GM12878 (cell line): ENCODE data around the gene ANO5. TPM values are rescaled to one million over a fixed set of nuclear protein-coding genes. Genes with fewer than 3 reads are reported as not detected.

Experiments used
- ATAC-seq: fragments of 200-7000 bp; cut with Tn5 transposase; 3 replicates; pipeline ENCODE4 v1.9.1; 2020; ENCODE audit warnings: mild to moderate bottlenecking, moderate library complexity
- BruUV-seq: library from RNA; stranded (reverse); fragments of 400-500 nt; replicated peaks from 2 replicates; lab custom pipeline; 2021; lab: Mats Ljungman, UMichigan
- CTCF ChIA-PET: fragments of 300-600 bp; sonication (Branson Sonifier 250); formaldehyde crosslinking; extraction: SDS; loops from one replicate; lab custom pipeline; 2021; ENCODE audit warnings: inconsistent platforms; lab: Yijun Ruan, JAX
- POLR2A ChIA-PET: fragments of 350-600 bp; formaldehyde crosslinking; extraction: SDS; loops from one replicate; lab custom pipeline; 2021; ENCODE audit warnings: inconsistent platforms; lab: Charles Lee
- RAD21 ChIA-PET: fragments of 300-600 bp; sonication (Branson Sonifier 250); formaldehyde crosslinking; loops from one replicate; lab custom pipeline; 2023; ENCODE audit warnings: antibody characterized with exemption; ENCODE audit not compliant: unreplicated experiment; lab: Charles Lee
- SMC1A ChIA-PET: fragments of 300-600 bp; sonication (Branson Sonifier 250); formaldehyde crosslinking; loops from one replicate; lab custom pipeline; 2023; ENCODE audit not compliant: unreplicated experiment, uncharacterized antibody; lab: Charles Lee
- DNase-seq: peaks from one replicate; pipeline ENCODE4 v3.0.0-alpha.2; 2011; ENCODE audit warnings: low read depth, low spot score
- FAIRE-seq: peaks from 3 replicates; lab custom pipeline; 2011; peaks lifted over from hg19 to GRCh38; lab: Jason Lieb, UNC
- H2AFZ ChIP-seq: 2 replicates; pipeline ENCODE4 v1.6.0; 2011; ENCODE audit warnings: low read depth, low read length, control low read depth; ENCODE audit not compliant: control insufficient read depth
- H3K27ac ChIP-seq: 2 replicates; pipeline ENCODE4 v1.5.1; 2011; ENCODE audit warnings: control low read depth; ENCODE audit not compliant: control insufficient read depth, insufficient read depth
- H3K27me3 ChIP-seq, 2 experiments: replicated peaks in 1 of 2; 2 replicates each; pipeline versions ENCODE4 v1.6.0 to v1.6.1; 2011; ENCODE audit warnings: low read length in 1 of 2; ENCODE audit not compliant: control insufficient read depth in 2 of 2, insufficient read depth in 2 of 2
- H3K36me3 ChIP-seq, 2 experiments: 2 replicates each; pipeline ENCODE4 v1.5.1; 2011; ENCODE audit warnings: low read length in 1 of 2; ENCODE audit not compliant: control insufficient read depth in 2 of 2, insufficient read depth in 2 of 2
- H3K4me1 ChIP-seq: 2 replicates; pipeline ENCODE4 v1.6.1; 2011; ENCODE audit warnings: mild to moderate bottlenecking, low read length, moderate library complexity, mixed read lengths; ENCODE audit not compliant: control insufficient read depth, insufficient read depth
- H3K4me2 ChIP-seq: 2 replicates; pipeline ENCODE4 v1.6.0; 2011; ENCODE audit warnings: control low read depth; ENCODE audit not compliant: control insufficient read depth, insufficient read depth
- H3K4me3 ChIP-seq: fragments of 200-600 bp; sonication (generic); 2 replicates; pipeline ENCODE4 v1.5.1; 2016
- H3K79me2 ChIP-seq: 2 replicates; pipeline ENCODE4 v1.6.0; 2011; ENCODE audit warnings: low read length; ENCODE audit not compliant: control insufficient read depth, insufficient read depth
- H3K9ac ChIP-seq: 2 replicates; pipeline ENCODE4 v1.8.0; 2011; ENCODE audit warnings: low read length, control low read depth, mixed read lengths; ENCODE audit not compliant: control insufficient read depth, insufficient read depth
- H3K9me3 ChIP-seq: replicated peaks from 3 replicates; pipeline ENCODE4 v1.5.1; 2011; ENCODE audit warnings: mild to moderate bottlenecking, low read length; ENCODE audit not compliant: control insufficient read depth, insufficient read depth
- H4K20me1 ChIP-seq: 2 replicates; pipeline ENCODE4 v1.6.0; 2011; ENCODE audit not compliant: control insufficient read depth, insufficient read depth
- CHD1 ChIP-seq: IDR thresholded peaks from 2 replicates; pipeline ENCODE4 v1.6.1; 2012; ENCODE audit warnings: low read depth, low read length, improper control_type of control experiment
- EP300 ChIP-seq, 2 experiments: fragments of 150-350 bp in 1 of 2; IDR thresholded peaks; 2 replicates each; pipeline ENCODE4 v1.6.1; 2011 to 2012; ENCODE audit warnings: low read depth in 2 of 2, low read length in 2 of 2, borderline replicate concordance in 1 of 2, improper control_type of control experiment in 1 of 2, inconsistent platforms in 1 of 2; ENCODE audit not compliant: control insufficient read depth in 1 of 2
- FOXK2 ChIP-seq: fragments of 450-650 bp; IDR thresholded peaks from 2 replicates; pipeline ENCODE4 v1.6.1; 2017; ENCODE audit warnings: mild to moderate bottlenecking, moderate library complexity
- MTA2 ChIP-seq: fragments of 450-650 bp; IDR thresholded peaks from 2 replicates; pipeline ENCODE4 v1.6.1; 2016; ENCODE audit warnings: low read depth, mild to moderate bottlenecking, moderate library complexity
- PBX3 ChIP-seq: IDR thresholded peaks from 2 replicates; pipeline ENCODE4 v1.6.1; 2011; ENCODE audit warnings: mild to moderate bottlenecking, low read depth, low read length, moderate library complexity; ENCODE audit not compliant: insufficient replicate concordance
- SUPT20H ChIP-seq: IDR thresholded peaks from 2 replicates; pipeline ENCODE4 v1.6.1; 2011; ENCODE audit warnings: low read depth, mild to moderate bottlenecking, low read length, moderate library complexity, borderline replicate concordance; ENCODE audit not compliant: control insufficient read depth
- TCF12 ChIP-seq: IDR thresholded peaks from 2 replicates; pipeline ENCODE4 v1.6.1; 2011; ENCODE audit warnings: low read depth, mild to moderate bottlenecking, low read length
- WGBS: methylation state at CpG from one replicate; pipeline ENCODE4 v1.1.6; 2016; ENCODE audit warnings: low lambda C conversion rate; ENCODE audit not compliant: insufficient replicate concordance, insufficient coverage; ENCODE audit errors: missing lambda C conversion rate; 5-methylcytosine and 5-hydroxymethylcytosine counted together
- in situ Hi-C: fragments of 300-500 bp; cut with MboI; formaldehyde crosslinking; loops from 9 replicates; pipeline ENCODE4 v1.14.3; 2018; ENCODE audit warnings: mixed read lengths
- intact Hi-C: fragments of 100-400 bp; cut with micrococcal nuclease; formaldehyde crosslinking; loops from one replicate; pipeline ENCODE4 v1.14.2; 2022; ENCODE audit not compliant: unreplicated experiment
- polyA plus RNA-seq, 11 experiments: library from polyadenylated mRNA; depleted of rRNA in 4 of 11; unstranded in 6 of 11; stranded (reverse) in 5 of 11; fragments of >200 nt; fragmentation: Nextera tagmentation in 4 of 11; fragmentation: Illumina TruSeq in 1 of 11; extraction: Ambion mirVana in 4 of 11; extraction: Trizol in 1 of 11; gene quantifications; 1 replicate in 1 of 11; 2 replicates in 10 of 11; pipeline versions ENCODE4 v1.2.1 to v1.2.3, GENCODE V29; 2011 to 2016; ENCODE audit warnings: inconsistent platforms in 2 of 11, missing spikeins in 2 of 11, low read depth in 1 of 11
- total RNA-seq, 4 experiments: library from RNA; depleted of rRNA in 3 of 4; stranded (reverse); fragments of >200 nt in 3 of 4; fragmentation: Illumina TruSeq in 1 of 4; extraction: Trizol in 1 of 4; gene quantifications; 2 replicates each; pipeline versions ENCODE4 v1.2.1 to v1.2.3, GENCODE V29; 2013 to 2021

ANO5 gene
- total and polyA plus RNA-seq, 10 of the 15 experiments (the other 5 are each of a cell fraction or from before 2014, with no cell fraction given) = 1.6 to 10.2 (median 4.1) TPM

DNA sequence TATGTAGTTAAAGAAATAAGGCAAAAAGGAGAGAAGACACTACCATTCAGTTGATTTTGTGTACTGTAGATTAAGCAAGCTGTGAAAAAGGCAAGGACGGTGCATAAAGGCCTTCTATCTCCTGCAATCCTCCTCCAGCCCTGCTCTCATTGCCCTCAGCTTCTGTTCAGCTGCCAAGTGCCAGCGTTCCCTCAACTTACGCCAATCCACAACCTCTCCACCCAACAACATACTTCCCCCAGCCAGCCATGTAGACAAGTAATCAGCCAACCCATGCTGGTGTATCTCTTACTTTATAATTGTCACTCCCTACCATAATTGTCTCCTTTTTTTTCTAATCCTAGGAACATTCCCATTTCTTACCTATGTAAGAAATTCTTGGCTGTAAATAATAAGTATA lies 30.1 kb upstream of the ANO5 start:
- CTCF ChIA-PET = interaction anchor here (0.8 to 1.3 kb wide), 5 partner anchors 10 to 141 kb away, joined by 3 to 6 read pairs (median 4); no protein-coding TSS in a partner anchor

More for the DNA sequence above, 30.1 kb upstream of the ANO5 start:
- Histone ChIP-seq H3K36me3 (no peaks in the 10 kb centered on the region), H3K4me3 (no peak overlapping the region), H3K9me3 (no peaks in the 10 kb centered on the region), H3K27ac (no peak overlapping the region), H4K20me1 (no peaks in the 10 kb centered on the region), H3K79me2 (no peaks in the 10 kb centered on the region), H3K9ac (no peak overlapping the region), H3K4me2 (no peak overlapping the region), H3K4me1 (no peaks in the 10 kb centered on the region), H2AFZ (no peak overlapping the region)
- ChIA-PET RAD21 (no interaction called here), SMC1A (interaction anchor here (1.0 to 1.2 kb wide), 2 partner anchors 9 to 146 kb away, joined by 3 read pairs; no protein-coding TSS in a partner anchor), POLR2A (no interaction called here)
- ATAC-seq (peak; percentile 15; the same call in 2 of the 3 replicates), DNase-seq (no peak), FAIRE-seq (no peak)
- intact Hi-C loops = no loop called here
- BruUV-seq = no TSS peak
- TF ChIP-seq PBX3 (no peak), EP300 (IDR thresholded peaks at IDR 0.05; ENCODE audit: borderline replicate concordance in 1 of 2, control insufficient read depth in 1 of 2, low read depth in 2 of 2, low read length in 2 of 2) (no peak), TCF12 (no peak), MTA2 (no peak), FOXK2 (no peak), SUPT20H (no peak), CHD1 (no peak)
- TF ChIP-seq, all 136 proteins: peak for 0
- in situ Hi-C loops = no loop called here
- WGBS = 55% methylated on average over 3 of the region's 3 CpGs
- no peaks in the 10 kb centered on the region; a peak in 1 of 4 replicates for H3K27me3 ChIP-seq
